Non-pigmented ciliary epithelial cell (primary cell): Measurements from ENCODE around the gene BROX.
"Not testable (repeated sequence)": the region's sequence is repeated elsewhere in the genome, so short reads cannot be mapped to it uniquely, and the experiment has no call there.

Experiments
- DNase-seq: peaks from one replicate; pipeline ENCODE4 v3.0.0-alpha.2; 2010; ENCODE audit warnings: low read depth

Gene BROX

GRCh38 chr1:222732216-222733159 lies 20.1 kb downstream of the BROX start:
- DNase-seq: no peak

GRCh38 chr1:222734740-222735139 lies 22.4 kb downstream of the BROX start:
- DNase-seq: no peak

GRCh38 chr1:222736470-222736869 lies 24.1 kb downstream of the BROX start:
- DNase-seq: no peak

GRCh38 chr1:222736972-222737371 lies 24.6 kb downstream of the BROX start, which contains the start of gene FAM177B:
Gene FAM177B, plus strand, starts transcription at chr1:222737202. Its CDS starts 9,344 bp downstream, at chr1:222746546.
- DNase-seq: no peak

- no peak for DNase-seq
Observed at GRCh38 chr1:222739465-222739864, 27.1 kb downstream of the BROX start.

- DNase-seq: no peak
Observed at GRCh38 chr1:222739929-222740328, 27.6 kb downstream of the BROX start.

GRCh38 chr1:222741630-222742457 lies 29.5 kb downstream of the BROX start:
- not testable (repeated sequence) for DNase-seq

- DNase-seq: no peak
Observed at GRCh38 chr1:222749927-222750326, 37.6 kb downstream of the BROX start.

GRCh38 chr1:222750651-222751050 lies 38.3 kb downstream of the BROX start:
- no peak for DNase-seq

GRCh38 chr1:222751255-222751654 lies 38.9 kb downstream of the BROX start:
- no peak for DNase-seq

GRCh38 chr1:222754366-222755139 lies 42.2 kb downstream of the BROX start:
- DNase-seq: peak; percentile 58

- DNase-seq: no peak
Observed at GRCh38 chr1:222757646-222758268, 45.4 kb downstream of the BROX start.

GRCh38 chr1:222759451-222760035 lies 47.2 kb downstream of the BROX start:
- no peak for DNase-seq

GRCh38 chr1:222761083-222761482 lies 48.7 kb downstream of the BROX start:
- DNase-seq: no peak

- not testable (repeated sequence) for DNase-seq
Observed at GRCh38 chr1:222762178-222762577, 49.8 kb downstream of the BROX start.

GRCh38 chr1:222767152-222767571 lies 54.8 kb downstream of the BROX start:
- no peak for DNase-seq

- no peak for DNase-seq
Observed at GRCh38 chr1:222768592-222768991, 56.2 kb downstream of the BROX start.

- no peak for DNase-seq
Observed at GRCh38 chr1:222769181-222769580, 56.8 kb downstream of the BROX start.

GRCh38 chr1:222769971-222770620 lies 57.7 kb downstream of the BROX start:
- no peak for DNase-seq

GRCh38 chr1:222772996-222773379 lies 60.6 kb downstream of the BROX start:
- no peak for DNase-seq

- DNase-seq: no peak
Observed at GRCh38 chr1:222777463-222777862, 65.1 kb downstream of the BROX start.
